WTC11 (cell line): ENCODE data around the gene ZNF468. TPM values are rescaled to one million over a fixed set of nuclear protein-coding genes. Genes with fewer than 3 reads are reported as not detected.
"Not testable (repeated sequence)": the region's sequence is repeated elsewhere in the genome, so short reads cannot be mapped to it uniquely, and the experiment has no call there.

Source experiments
- ATAC-seq: fragments of 200-7000 bp; cut with Tn5 transposase; 2 replicates; pipeline ENCODE4 v1.10.0; 2021; ENCODE audit warnings: mild to moderate bottlenecking, moderate library complexity
- Bru-seq: library from RNA; stranded (reverse); fragments of 400-500 nt; gene quantifications from one replicate; lab custom pipeline; 2021; lab: Mats Ljungman, UMichigan
- CTCF ChIA-PET: fragments of 300-600 bp; sonication (Branson Sonifier 250); formaldehyde crosslinking; loops from one replicate; lab custom pipeline; 2021; ENCODE audit warnings: antibody characterized with exemption; lab: Charles Lee
- POLR2A ChIA-PET: fragments of 350-600 bp; sonication (Branson Sonifier 250); formaldehyde crosslinking; loops from one replicate; lab custom pipeline; 2021; ENCODE audit warnings: antibody characterized with exemption; lab: Charles Lee
- DNase-seq: peaks from one replicate; pipeline ENCODE4 v3.0.0; 2021; ENCODE audit warnings: low spot score
- H3K27ac Mint-ChIP-seq: 2 replicates; pipeline ENCODE4 v1.8.0; 2021; ENCODE audit warnings: mixed read lengths
- H3K27me3 Mint-ChIP-seq: 2 replicates; pipeline ENCODE4 v1.8.0; 2021; ENCODE audit warnings: low read depth, mild to moderate bottlenecking, moderate library complexity, mixed read lengths
- H3K36me3 Mint-ChIP-seq: 2 replicates; pipeline ENCODE4 v1.8.0; 2021; ENCODE audit warnings: mixed read lengths
- H3K4me1 Mint-ChIP-seq: 2 replicates; pipeline ENCODE4 v1.8.0; 2022; ENCODE audit warnings: mixed read lengths
- H3K4me3 Mint-ChIP-seq: 2 replicates; pipeline ENCODE4 v1.8.0; 2021; ENCODE audit warnings: mild to moderate bottlenecking, moderate library complexity, mixed read lengths
- H3K9me3 Mint-ChIP-seq: 2 replicates; pipeline ENCODE4 v1.8.0; 2021; ENCODE audit warnings: mixed read lengths
- E2F1 ChIP-seq: sonication (generic); formaldehyde crosslinking; IDR thresholded peaks from 2 replicates; pipeline ENCODE4 v1.8.0; 2022; ENCODE audit warnings: mild to moderate bottlenecking, missing genetic modification reagents
- ETV6 ChIP-seq: sonication (generic); formaldehyde crosslinking; IDR thresholded peaks from 2 replicates; pipeline ENCODE4 v1.8.1; 2022; ENCODE audit warnings: mild to moderate bottlenecking, missing genetic modification reagents
- MYBL2 ChIP-seq: sonication (generic); formaldehyde crosslinking; IDR thresholded peaks from 2 replicates; pipeline ENCODE4 v1.8.1; 2023; ENCODE audit warnings: mild to moderate bottlenecking, moderate library complexity, missing genetic modification reagents
- NFATC4 ChIP-seq: fragments of 250-450 bp; sonication (Bioruptor Pico); IDR thresholded peaks from 2 replicates; pipeline ENCODE4 v1.9.0; 2021; ENCODE audit warnings: mild to moderate bottlenecking
- NFYB ChIP-seq: sonication (generic); formaldehyde crosslinking; conservative IDR thresholded peaks from 2 replicates; pipeline ENCODE4 v1.8.0; 2022; ENCODE audit warnings: low read depth, missing genetic modification reagents
- NR2C2 ChIP-seq: sonication (generic); formaldehyde crosslinking; IDR thresholded peaks from 2 replicates; pipeline ENCODE4 v1.8.0; 2022; ENCODE audit warnings: mild to moderate bottlenecking, missing genetic modification reagents
- PRDM15 ChIP-seq: sonication (generic); formaldehyde crosslinking; IDR thresholded peaks from 2 replicates; pipeline ENCODE4 v1.8.0; 2022; ENCODE audit warnings: missing genetic modification reagents
- TEAD4 ChIP-seq: sonication (generic); formaldehyde crosslinking; IDR thresholded peaks from 2 replicates; pipeline ENCODE4 v1.8.0; 2022; ENCODE audit warnings: mild to moderate bottlenecking, missing genetic modification reagents
- TP53 ChIP-seq: sonication (generic); formaldehyde crosslinking; IDR thresholded peaks from 2 replicates; pipeline ENCODE4 v1.8.1; 2023; ENCODE audit warnings: mild to moderate bottlenecking, missing genetic modification reagents
- ZNF263 ChIP-seq: sonication (generic); formaldehyde crosslinking; IDR thresholded peaks from 2 replicates; pipeline ENCODE4 v1.8.1; 2022; ENCODE audit warnings: low read depth, mild to moderate bottlenecking, moderate library complexity, missing genetic modification reagents
- ZNF423 ChIP-seq: fragments of 250-450 bp; sonication (Bioruptor Pico); IDR thresholded peaks from 2 replicates; pipeline ENCODE4 v2.1.2; 2022; ENCODE audit warnings: mild to moderate bottlenecking, moderate library complexity
- ZNF512 ChIP-seq: sonication (generic); formaldehyde crosslinking; IDR thresholded peaks from 2 replicates; pipeline ENCODE4 v1.8.1; 2022; ENCODE audit warnings: missing genetic modification reagents, borderline replicate concordance
- long read RNA-seq, 3 experiments: library from RNA in 1 of 3; library from capped mRNA in 1 of 3; library from polyadenylated mRNA in 1 of 3; unstranded in 2 of 3; stranded (forward) in 1 of 3; transcript quantifications; one replicate each; pipeline ENCODE4 v2.0.0, GENCODE V29; 2021
- total RNA-seq: library from RNA; stranded (reverse); gene quantifications from 3 replicates; pipeline ENCODE4 v1.2.3, GENCODE V29; 2021

The ZNF468 gene
- total RNA-seq = 26.9 to 32.0 TPM (median 29.5 TPM) in 3 replicates
- percentile 70 among the genes with signal in this experiment for Bru-seq, nascent RNA
- long read RNA-seq, experiment 1, full-length matches to known transcripts = 43 of 100 reads
- long read RNA-seq, experiment 1, partial matches to known transcripts = 14 of 100 reads
- long read RNA-seq, experiment 1, other reads (novel, unspliced or antisense) = 43 of 100 reads
- long read RNA-seq, experiment 2, partial matches to known transcripts = 2 of 15 reads
- long read RNA-seq, experiment 2, other reads (novel, unspliced or antisense) = 13 of 15 reads
- long read RNA-seq, experiment 3, partial matches to known transcripts = 0 of 2 reads
- long read RNA-seq, experiment 3, other reads (novel, unspliced or antisense) = 2 of 2 reads

DNA sequence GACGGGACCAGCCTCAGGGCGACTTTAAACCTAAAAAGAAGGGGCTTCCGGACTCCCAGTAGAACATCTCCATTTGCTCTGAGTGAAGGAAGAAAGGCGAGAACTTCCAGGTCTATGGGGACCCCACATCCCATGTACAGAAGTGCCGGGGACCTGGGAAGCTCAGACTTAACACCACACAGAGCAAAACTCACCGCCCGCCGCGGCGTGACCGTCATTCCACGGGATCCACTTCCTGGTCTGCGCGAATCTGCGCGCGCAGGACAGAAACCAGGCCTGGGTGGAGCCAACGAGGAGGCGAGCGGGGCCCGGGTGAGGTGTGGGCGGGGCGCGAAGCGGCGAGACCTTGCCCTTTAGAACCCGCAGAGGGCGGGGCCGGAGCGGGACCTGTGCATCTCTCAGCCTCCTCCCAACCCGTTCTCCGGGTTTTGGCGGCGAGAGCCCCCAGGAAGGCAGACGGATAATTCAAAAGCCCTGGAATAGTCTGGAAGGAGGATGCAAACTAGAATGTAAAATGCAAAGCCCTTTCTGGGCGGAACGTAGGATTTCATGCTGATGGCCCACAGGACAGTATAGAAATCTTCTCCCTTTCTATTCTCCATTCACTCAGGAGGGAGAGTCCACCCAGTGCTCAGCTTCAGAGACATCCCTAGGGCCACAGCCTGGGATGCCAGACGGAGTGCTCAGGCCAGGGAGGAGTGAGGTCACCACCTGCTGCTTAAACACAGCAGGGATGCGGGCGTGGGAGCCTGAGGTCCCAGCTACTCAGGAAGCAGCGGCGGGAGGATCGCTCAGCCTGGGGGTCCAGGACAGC is at the start of gene ZNF468:
Gene ZNF468 (minus strand): TSS at position 242 of the 814 bp plus-strand sequence. CDS start 3,347 bp downstream, outside the sequence.
- POLR2A ChIA-PET, H3K9me3 Mint-ChIP-seq, CTCF ChIA-PET, H3K4me1 Mint-ChIP-seq, H3K27me3 Mint-ChIP-seq: not testable (repeated sequence)
- peak; percentile 89 for TF ChIP-seq PRDM15
- 0 out of 2 replicates have a peak, but pooled peaks have one; percentile 15 for TF ChIP-seq ZNF423 (CRISPR knock-in tag)
- TF ChIP-seq ZNF263 (CRISPR knock-in tag) = peak; percentile 56; the same call in 1 of the 2 replicates
- Mint-ChIP-seq H3K36me3 (peaks cover 11% of the 10 kb centered on the region), H3K27ac (peak within 1 kb of the TSS; percentile 68; the same call in 1 of the 2 replicates), H3K4me3 (peak within 1 kb of the TSS; percentile 91)
- ATAC-seq (peak; percentile 99), DNase-seq (peak; percentile 84)

DNA sequence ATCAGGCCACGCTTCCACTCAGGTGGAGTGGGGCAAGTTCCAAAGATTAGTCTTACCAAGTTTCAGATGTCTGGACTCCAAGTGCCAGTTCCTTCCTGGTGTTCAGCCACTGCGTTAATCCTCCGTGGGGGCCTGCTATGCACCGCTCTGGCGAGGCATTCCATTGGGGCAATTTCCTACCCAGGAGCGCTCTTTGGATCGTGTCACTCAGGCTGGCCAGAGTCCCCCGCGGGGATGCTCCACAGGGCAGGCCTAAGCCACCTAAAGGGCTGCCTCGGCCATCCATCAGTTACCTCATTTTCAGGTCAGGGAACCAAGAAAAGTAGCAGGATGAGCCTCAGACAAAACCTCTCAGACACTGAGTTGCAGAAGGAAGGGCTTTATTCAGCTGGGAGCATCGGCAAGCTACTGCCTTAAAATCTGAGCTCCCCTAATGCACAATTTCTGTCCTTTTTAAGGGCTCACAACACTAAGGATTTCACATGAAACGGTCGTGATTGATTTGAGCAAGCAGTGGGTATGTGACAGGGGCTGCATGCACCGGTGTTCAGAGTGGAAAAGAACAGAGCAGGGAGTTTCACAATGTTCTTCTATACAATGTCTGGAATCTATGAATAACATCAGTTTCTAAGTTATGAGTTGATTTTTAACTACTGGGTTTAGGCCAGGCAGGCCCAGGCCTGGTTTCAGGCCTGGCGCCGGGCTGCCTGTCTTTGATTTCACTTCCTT is 46.8 kb upstream of the ZNF468 start:
- DNase-seq, H3K27me3 Mint-ChIP-seq, H3K4me3 Mint-ChIP-seq, H3K27ac Mint-ChIP-seq, ATAC-seq, POLR2A ChIA-PET, CTCF ChIA-PET: not testable (repeated sequence)
- Mint-ChIP-seq H3K36me3 (peaks cover 28% of the 10 kb centered on the region), H3K4me1 (peaks cover 18% of the 10 kb centered on the region; the same call in 1 of the 2 replicates), H3K9me3 (peaks cover 23% of the 10 kb centered on the region)

DNA sequence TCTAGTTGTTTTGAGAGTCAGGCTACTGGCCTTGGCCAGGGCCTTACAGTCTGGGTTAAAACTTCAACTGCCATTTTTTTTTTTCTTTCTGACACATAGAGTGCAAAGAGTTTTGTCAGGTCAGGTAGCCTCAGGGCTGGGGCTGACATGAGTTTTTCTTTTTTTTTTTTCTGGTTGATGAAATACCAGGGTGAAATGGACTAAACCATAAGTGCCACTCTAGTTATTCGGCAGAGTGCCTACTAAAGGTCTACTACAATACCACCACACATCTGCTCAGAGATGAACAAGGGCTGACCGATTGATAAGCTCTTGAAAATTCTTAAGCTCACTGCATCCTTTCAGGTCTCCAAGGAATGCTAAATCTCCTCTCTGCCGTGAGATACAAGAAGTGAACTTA is 44.4 kb upstream of the ZNF468 start:
- no peak for TF ChIP-seq TP53 (CRISPR knock-in tag)
- no peak for TF ChIP-seq NFYB (CRISPR knock-in tag)
- no peak for TF ChIP-seq TEAD4 (CRISPR knock-in tag)
- no peak for TF ChIP-seq MYBL2 (CRISPR knock-in tag)
- no peak for TF ChIP-seq ZNF423 (CRISPR knock-in tag)
- no peak for TF ChIP-seq ETV6 (CRISPR knock-in tag)
- TF ChIP-seq ZNF512 (CRISPR knock-in tag) = no peak
- no peak for TF ChIP-seq NR2C2 (CRISPR knock-in tag)
- no peak for TF ChIP-seq NFATC4 (CRISPR knock-in tag)
- TF ChIP-seq E2F1 (CRISPR knock-in tag) = no peak

GRCh38 chr19:52898596-52898995 is 41.2 kb upstream of the ZNF468 start:
- ATAC-seq, POLR2A ChIA-PET, H3K27me3 Mint-ChIP-seq, DNase-seq, H3K9me3 Mint-ChIP-seq: not testable (repeated sequence)
- H3K27ac Mint-ChIP-seq = peak overlapping the region; percentile 99
- CTCF ChIA-PET = interaction anchor here (1.0 to 2.6 kb wide), 3 partner anchors 65 to 193 kb away, joined by 4 to 7 read pairs (median 4); partner anchors contain the start of gene ZNF816
- H3K4me3 Mint-ChIP-seq = peak overlapping the region; percentile 90
- peaks cover 34% of the 10 kb centered on the region for H3K4me1 Mint-ChIP-seq
- H3K36me3 Mint-ChIP-seq = peaks cover 13% of the 10 kb centered on the region

More for the DNA sequence above, 44.4 kb upstream of the ZNF468 start:
- DNase-seq (no peak), ATAC-seq (no peak)
- Mint-ChIP-seq H3K9me3 (peaks cover 16% of the 10 kb centered on the region), H3K27ac (peak overlapping the region; percentile 37), H3K27me3 (no peaks in the 10 kb centered on the region), H3K4me3 (no peak overlapping the region), H3K4me1 (peaks cover 31% of the 10 kb centered on the region), H3K36me3 (peaks cover 15% of the 10 kb centered on the region)
- CTCF ChIA-PET = interaction anchor here (1.2 kb wide), 1 partner anchor 118 kb away, joined by 5 read pairs; no protein-coding TSS in a partner anchor
- POLR2A ChIA-PET = no interaction called here
